ENCODE data around the gene PMFBP1.

- no peak for TF ChIP-seq CTCF (conservative IDR thresholded peaks at IDR 0.05)
- no peak for TF ChIP-seq EZH2 (IDR thresholded peaks at IDR 0.05; ENCODE audit: low read depth)
Measured at GRCh38 chr16:72122916-72123315, 49.0 kb downstream of the PMFBP1 start.

All from PC-9 (cell line).